Spinal cord (tissue), 10 donors: ENCODE results near the gene ACSL1. TPM values are rescaled to one million over a fixed set of nuclear protein-coding genes. Genes with fewer than 3 reads are reported as not detected.
A peak's percentile ranks its signal among the peaks of the same experiment; 100 is the strongest.

Source experiments
- DNase-seq, 6 donors: peaks; one replicate each; pipeline versions ENCODE4 v3.0.0 to v3.0.0-alpha.2; 2013 to 2015; ENCODE audit warnings: low spot score in 6 of 6, low read depth in 4 of 6
- H3K27ac ChIP-seq: one replicate; pipeline ENCODE4 v1.5.1; 2013; ENCODE audit warnings: low read depth, low read length, control low read depth
- H3K27me3 ChIP-seq: one replicate; pipeline ENCODE4 v1.6.1; 2013; ENCODE audit warnings: low read length; ENCODE audit not compliant: control insufficient read depth, insufficient read depth
- H3K36me3 ChIP-seq: one replicate; pipeline ENCODE4 v1.6.1; 2013; ENCODE audit warnings: low read length; ENCODE audit not compliant: control insufficient read depth, insufficient read depth
- H3K4me1 ChIP-seq: one replicate; pipeline ENCODE4 v1.6.1; 2013; ENCODE audit warnings: low read length; ENCODE audit not compliant: control insufficient read depth, insufficient read depth
- H3K4me3 ChIP-seq: one replicate; pipeline ENCODE4 v1.5.1; 2013; ENCODE audit warnings: low read depth, low read length, control low read depth
- H3K9me3 ChIP-seq: one replicate; pipeline ENCODE4 v1.6.1; 2013; ENCODE audit warnings: low read length; ENCODE audit not compliant: control insufficient read depth, insufficient read depth
- WGBS: methylation state at CpG from one replicate; pipeline ENCODE4 v1.1.5; 2013; ENCODE audit warnings: missing lambda C conversion rate; ENCODE audit not compliant: insufficient coverage; 5-methylcytosine and 5-hydroxymethylcytosine counted together
- polyA plus RNA-seq, 2 donors: library from polyadenylated mRNA; unstranded; fragments of 120-200 nt; gene quantifications; one replicate each; pipeline ENCODE4 v1.2.1, GENCODE V29; 2013; ENCODE audit not compliant: insufficient read length in 2 of 2
- total RNA-seq, 2 donors: library from RNA; depleted of rRNA in 1 of 2; stranded (reverse); fragments of 120-200 nt in 1 of 2; fragments of >200 nt in 1 of 2; gene quantifications; one replicate each; pipeline versions ENCODE4 v1.2.3 to v1.2.4, GENCODE V29; 2013 to 2014
- donor health status: healthy.

The ACSL1 gene
- total and polyA plus RNA-seq, 4 donors = 28.9 to 62.7 (median 29.9) TPM

- H3K9me3 ChIP-seq = no peaks in the 10 kb centered on the region
- peaks cover 14% of the 10 kb centered on the region for H3K4me1 ChIP-seq
- peaks cover 15% of the 10 kb centered on the region for H3K27me3 ChIP-seq
- H3K4me3 ChIP-seq = no peak overlapping the region
- WGBS = no CpG with 5 or more reads among the region's 1 CpG
- H3K27ac ChIP-seq = no peak overlapping the region
- no peaks in the 10 kb centered on the region for H3K36me3 ChIP-seq
- DNase-seq = no peak
These were observed 19.1 kb downstream of the ACSL1 start for GRCh38 chr4:184806711-184807110.

GRCh38 chr4:184806229-184806550, 19.6 kb downstream of the ACSL1 start:
- H3K27me3 ChIP-seq = peaks cover 15% of the 10 kb centered on the region
- no peak overlapping the region for H3K4me3 ChIP-seq
- no peaks in the 10 kb centered on the region for H3K9me3 ChIP-seq
- H3K4me1 ChIP-seq = peaks cover 14% of the 10 kb centered on the region
- H3K27ac ChIP-seq = no peak overlapping the region
- DNase-seq = no peak
- 100% methylated on average over 1 of the region's 2 CpGs for WGBS
- no peaks in the 10 kb centered on the region for H3K36me3 ChIP-seq

DNA sequence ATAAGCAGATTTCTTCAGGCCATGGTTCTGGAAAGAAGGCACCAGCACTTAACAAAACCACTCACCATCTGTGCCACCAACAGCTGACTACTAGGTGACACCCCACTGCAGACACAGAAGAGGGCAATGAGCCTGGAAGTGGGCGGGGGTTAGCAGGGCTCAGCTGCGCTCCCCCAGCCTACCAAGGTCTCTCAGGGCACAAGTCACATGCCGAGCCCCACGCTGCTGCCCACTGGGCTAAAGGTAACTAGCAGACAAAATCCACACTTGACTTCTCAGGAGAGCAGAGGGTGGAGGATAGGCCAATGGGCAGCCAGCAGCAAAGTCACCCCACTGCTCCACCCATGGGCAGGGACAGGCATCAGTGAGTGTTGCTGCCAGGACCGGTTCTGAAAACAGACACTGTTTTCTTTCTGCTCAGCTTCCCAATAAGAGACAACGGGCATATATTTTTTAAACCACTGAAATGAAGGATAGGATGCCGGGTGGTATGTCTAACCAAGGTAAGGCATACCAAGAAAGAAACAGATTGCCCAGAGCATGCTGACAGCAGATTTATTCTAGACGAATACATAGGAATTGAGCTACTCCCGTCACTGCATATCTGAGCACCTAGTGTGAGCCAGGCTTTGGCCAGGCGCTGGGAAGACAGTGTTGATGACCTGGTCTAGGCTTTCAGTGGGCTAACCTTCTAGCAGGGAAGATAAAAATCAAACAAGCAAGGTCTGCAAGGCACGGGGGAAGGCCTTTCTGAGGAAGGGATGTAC, 20.1 kb downstream of the ACSL1 start:
- Histone ChIP-seq H3K4me3 (no peak overlapping the region), H3K9me3 (no peaks in the 10 kb centered on the region), H3K27ac (no peak overlapping the region), H3K36me3 (no peaks in the 10 kb centered on the region), H3K27me3 (peaks cover 12% of the 10 kb centered on the region), H3K4me1 (peaks cover 14% of the 10 kb centered on the region)
- peak in 1 of 6 donors; percentile 16 for DNase-seq
- 89% methylated on average over 7 of the region's 11 CpGs for WGBS

DNA sequence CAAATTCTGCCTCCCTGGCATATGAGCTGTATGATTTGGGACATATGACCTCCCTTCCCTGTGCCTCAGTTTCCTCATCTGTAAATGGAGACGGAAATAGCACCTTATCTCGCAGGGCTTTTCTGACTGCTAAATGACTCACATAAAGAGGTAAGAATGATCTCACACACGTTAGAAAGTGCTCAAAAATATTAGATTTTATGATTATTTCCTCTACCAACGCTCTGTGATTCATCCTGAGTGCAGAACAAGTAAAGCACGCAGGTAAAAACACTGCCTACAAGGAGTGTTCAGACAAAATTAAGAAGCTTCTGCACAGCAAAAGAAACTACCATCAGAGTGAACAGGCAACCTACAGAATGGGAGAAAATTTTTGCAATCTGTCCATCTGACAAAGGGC, 21.1 kb downstream of the ACSL1 start:
- Histone ChIP-seq H3K27ac (no peak overlapping the region), H3K27me3 (peaks cover 6% of the 10 kb centered on the region), H3K4me1 (peaks cover 14% of the 10 kb centered on the region), H3K36me3 (no peaks in the 10 kb centered on the region), H3K9me3 (no peaks in the 10 kb centered on the region), H3K4me3 (no peak overlapping the region)
- WGBS = no CpG with 5 or more reads among the region's 5 CpGs
- no peak for DNase-seq

DNA sequence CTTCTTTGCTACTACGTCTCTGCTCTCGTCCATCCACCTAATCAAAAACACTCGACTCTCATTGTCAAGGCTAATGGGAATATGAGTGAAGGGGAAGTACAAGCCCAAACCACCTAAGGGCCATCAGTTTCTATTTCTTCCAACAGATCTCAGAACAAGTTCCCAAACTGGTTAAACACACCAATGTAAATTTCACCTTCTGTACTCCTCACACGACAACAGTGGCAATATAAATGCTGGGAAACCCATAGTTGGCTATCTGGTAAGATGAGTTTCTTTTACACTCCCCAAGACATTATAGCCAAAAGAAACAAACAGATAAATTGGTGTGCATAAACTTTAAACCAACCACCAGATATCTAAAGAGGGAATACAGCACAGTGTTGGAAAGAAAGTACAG, 21.9 kb downstream of the ACSL1 start:
- Histone ChIP-seq H3K36me3 (no peaks in the 10 kb centered on the region), H3K27me3 (peaks cover 6% of the 10 kb centered on the region), H3K27ac (no peak overlapping the region), H3K9me3 (no peaks in the 10 kb centered on the region), H3K4me3 (no peak overlapping the region), H3K4me1 (peaks cover 13% of the 10 kb centered on the region)
- no CpG with 5 or more reads among the region's 4 CpGs for WGBS
- no peak for DNase-seq

DNA sequence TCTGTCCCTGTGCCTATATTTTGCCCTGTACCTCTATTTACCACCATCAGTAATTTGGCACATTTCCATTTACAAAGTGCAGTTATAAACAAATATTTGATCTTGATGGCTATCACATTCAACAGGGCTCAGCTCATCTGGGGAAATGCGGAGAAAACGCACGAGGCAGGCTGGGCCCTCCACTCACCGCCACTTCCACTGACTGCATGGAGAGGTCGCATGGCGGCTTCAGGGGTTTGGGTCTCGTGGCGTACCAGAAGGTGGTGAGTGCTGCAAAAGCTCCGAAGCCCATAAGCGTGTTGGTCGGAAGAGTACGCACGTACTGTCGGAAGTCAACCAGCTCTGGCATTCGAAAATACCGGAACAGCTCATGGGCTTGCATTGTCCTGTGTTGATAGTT, 22.6 kb downstream of the ACSL1 start:
- H3K4me1 ChIP-seq = peaks cover 7% of the 10 kb centered on the region
- H3K4me3 ChIP-seq = no peak overlapping the region
- no peak overlapping the region for H3K27ac ChIP-seq
- 95% methylated on average over 16 of the region's 16 CpGs for WGBS
- H3K27me3 ChIP-seq = peaks cover 6% of the 10 kb centered on the region
- H3K9me3 ChIP-seq = no peaks in the 10 kb centered on the region
- H3K36me3 ChIP-seq = peaks cover 3% of the 10 kb centered on the region
- DNase-seq = no peak

- no peak overlapping the region for H3K4me3 ChIP-seq
- peaks cover 3% of the 10 kb centered on the region for H3K36me3 ChIP-seq
- H3K27me3 ChIP-seq = peaks cover 6% of the 10 kb centered on the region
- DNase-seq = no peak
- H3K9me3 ChIP-seq = no peaks in the 10 kb centered on the region
- H3K4me1 ChIP-seq = peaks cover 7% of the 10 kb centered on the region
- 98% methylated on average over 7 of the region's 9 CpGs for WGBS
- H3K27ac ChIP-seq = no peak overlapping the region
These were observed 23.1 kb downstream of the ACSL1 start for GRCh38 chr4:184802697-184803015.

GRCh38 chr4:184801781-184802696, 23.7 kb downstream of the ACSL1 start:
- peak in 1 of 6 donors; percentile 36 for DNase-seq
- Histone ChIP-seq H3K27ac (no peak overlapping the region), H3K4me3 (no peak overlapping the region), H3K9me3 (no peaks in the 10 kb centered on the region), H3K27me3 (peaks cover 4% of the 10 kb centered on the region), H3K36me3 (peaks cover 3% of the 10 kb centered on the region), H3K4me1 (peaks cover 7% of the 10 kb centered on the region)
- 100% methylated on average over 3 of the region's 10 CpGs for WGBS

- WGBS = 93% methylated on average over 7 of the region's 7 CpGs
These were observed 27.3 kb downstream of the ACSL1 start for GRCh38 chr4:184798504-184798903.

DNA sequence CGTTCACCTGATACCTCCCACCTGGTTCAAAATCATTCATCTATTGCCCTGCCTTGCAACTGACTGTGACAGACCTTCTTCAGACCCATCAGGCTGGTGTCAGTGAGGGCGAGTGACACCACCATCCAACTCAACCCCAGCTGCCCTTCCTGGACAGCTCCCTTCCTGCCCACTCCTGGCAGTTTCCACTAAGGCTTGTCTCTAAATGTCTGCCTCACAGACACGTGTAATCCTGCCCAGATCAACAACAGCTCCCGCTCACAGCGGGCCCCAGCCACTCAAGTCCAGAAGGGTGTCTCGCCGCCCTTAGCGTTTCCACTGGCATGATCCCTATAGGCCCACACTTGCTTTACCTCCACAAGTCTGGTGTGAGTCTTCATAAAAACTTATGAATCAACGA, 28.9 kb downstream of the ACSL1 start:
- Histone ChIP-seq H3K4me1 (no peaks in the 10 kb centered on the region), H3K27ac (no peak overlapping the region), H3K27me3 (no peaks in the 10 kb centered on the region), H3K36me3 (peaks cover 3% of the 10 kb centered on the region), H3K4me3 (no peak overlapping the region), H3K9me3 (no peaks in the 10 kb centered on the region)
- 95% methylated on average over 8 of the region's 9 CpGs for WGBS
- no peak for DNase-seq

More at GRCh38 chr4:184798504-184798903, 27.3 kb downstream of the ACSL1 start:
- H3K4me3 ChIP-seq = no peak overlapping the region
- H3K9me3 ChIP-seq = no peaks in the 10 kb centered on the region
- peaks cover 4% of the 10 kb centered on the region for H3K27me3 ChIP-seq
- DNase-seq = no peak
- no peaks in the 10 kb centered on the region for H3K4me1 ChIP-seq
- peaks cover 3% of the 10 kb centered on the region for H3K36me3 ChIP-seq
- no peak overlapping the region for H3K27ac ChIP-seq
